ENCODE results near the gene ALDH1A2.
A peak's percentile ranks its signal among the peaks of the same experiment; 100 is the strongest.

Gene ALDH1A2

GRCh38 chr15:58070801-58071418 lies 5.4 kb upstream of the ALDH1A2 start:
- DNase-seq (ENCODE audit: low read depth) = peak; percentile 72
- peak; percentile 94 for TF ChIP-seq CTCF (IDR thresholded peaks at IDR 0.05; ENCODE audit: low read length, missing control alignments)
- no peak overlapping the region for H3K4me3 ChIP-seq (replicated peaks; ENCODE audit: low read depth, low read length)

- H3K4me3 ChIP-seq (replicated peaks; ENCODE audit: low read depth, low read length) = no peak overlapping the region
- TF ChIP-seq CTCF (IDR thresholded peaks at IDR 0.05; ENCODE audit: low read length, missing control alignments) = no peak
Observed at GRCh38 chr15:58069008-58069407, 3.5 kb upstream of the ALDH1A2 start.

GRCh38 chr15:58066042-58066867 lies 744 bp upstream of the ALDH1A2 start:
- peak; percentile 58 for TF ChIP-seq CTCF (IDR thresholded peaks at IDR 0.05; ENCODE audit: low read length, missing control alignments)
- DNase-seq (ENCODE audit: low read depth) = peak; percentile 57
- peak overlapping the region; percentile 52 for H3K4me3 ChIP-seq (replicated peaks; ENCODE audit: low read depth, low read length)

More at GRCh38 chr15:58069008-58069407, 3.5 kb upstream of the ALDH1A2 start:
- DNase-seq (ENCODE audit: low read depth) = no peak

GRCh38 chr15:58064980-58065444 lies 499 bp downstream of the ALDH1A2 start:
- TF ChIP-seq CTCF (IDR thresholded peaks at IDR 0.05; ENCODE audit: low read length, missing control alignments) = no peak
- H3K4me3 ChIP-seq (replicated peaks; ENCODE audit: low read depth, low read length) = peak overlapping the region; percentile 52
- peak; percentile 46 for DNase-seq (ENCODE audit: low read depth)

- peak overlapping the region; percentile 52 for H3K4me3 ChIP-seq (replicated peaks; ENCODE audit: low read depth, low read length)
- TF ChIP-seq CTCF (IDR thresholded peaks at IDR 0.05; ENCODE audit: low read length, missing control alignments) = no peak
- no peak for DNase-seq (ENCODE audit: low read depth)
Observed at GRCh38 chr15:58064082-58064979, 1.2 kb downstream of the ALDH1A2 start.

- peak overlapping the region; percentile 52 for H3K4me3 ChIP-seq (replicated peaks; ENCODE audit: low read depth, low read length)
- no peak for TF ChIP-seq CTCF (IDR thresholded peaks at IDR 0.05; ENCODE audit: low read length, missing control alignments)
Observed at GRCh38 chr15:58063614-58064013, 1.9 kb downstream of the ALDH1A2 start.

More at GRCh38 chr15:58063614-58064013, 1.9 kb downstream of the ALDH1A2 start:
- no peak for DNase-seq (ENCODE audit: low read depth)
